HL-60 (cell line): Measurements from ENCODE around the gene LRMDA.

Source experiments
- CTCF ChIP-seq: IDR thresholded peaks from one replicate; pipeline ENCODE4 v1.5.1; 2011; ENCODE audit warnings: low read length, control low read depth, inconsistent platforms; ENCODE audit not compliant: insufficient read depth
- GABPA ChIP-seq: IDR thresholded peaks from 2 replicates; pipeline ENCODE4 v1.6.1; 2012; ENCODE audit warnings: low read depth
- POLR2AphosphoS5 ChIP-seq: IDR thresholded peaks from 2 replicates; pipeline ENCODE4 v1.6.1; 2012; ENCODE audit warnings: low read depth
- REST ChIP-seq: IDR thresholded peaks from 2 replicates; pipeline ENCODE4 v1.6.1; 2012; ENCODE audit warnings: low read depth; ENCODE audit not compliant: insufficient replicate concordance

GRCh38 chr10:76205361-76205760 lies 773.9 kb downstream of the LRMDA start:
- TF ChIP-seq CTCF (no peak), REST (no peak), GABPA (no peak), POLR2AphosphoS5 (no peak)
